Activated naive CD4-positive, alpha-beta T cell treated with anti-CD3 and anti-CD28 coated beads for 36 hours (primary cell): ENCODE measurements around the gene DST. TPM values are rescaled to one million over a fixed set of nuclear protein-coding genes. Genes with fewer than 3 reads are reported as not detected.
"Not testable (repeated sequence)": the region's sequence is repeated elsewhere in the genome, so short reads cannot be mapped to it uniquely, and the experiment has no call there.

Experiments used
- CTCF ChIA-PET: fragments of 350-600 bp; sonication (Branson Sonifier 250); formaldehyde crosslinking; loops from one replicate; lab custom pipeline; 2021; ENCODE audit warnings: antibody characterized with exemption; lab: Charles Lee
- DNase-seq: peaks from one replicate; pipeline ENCODE4 v3.0.0-alpha.2; 2020
- H3K27ac Mint-ChIP-seq: one replicate; pipeline ENCODE4 v1.8.0; 2021; ENCODE audit warnings: mild to moderate bottlenecking, mixed read lengths
- H3K27me3 Mint-ChIP-seq: one replicate; pipeline ENCODE4 v1.8.0; 2021; ENCODE audit warnings: low read depth, mixed read lengths
- H3K36me3 Mint-ChIP-seq: one replicate; pipeline ENCODE4 v1.8.0; 2021; ENCODE audit warnings: low read depth, mixed read lengths
- H3K4me1 Mint-ChIP-seq: one replicate; pipeline ENCODE4 v1.8.0; 2021; ENCODE audit warnings: low read depth, mixed read lengths
- H3K4me3 Mint-ChIP-seq: one replicate; pipeline ENCODE4 v1.8.0; 2021; ENCODE audit warnings: mild to moderate bottlenecking, moderate library complexity, mixed read lengths
- H3K9me3 Mint-ChIP-seq: one replicate; pipeline ENCODE4 v1.8.0; 2021; ENCODE audit warnings: mixed read lengths
- intact Hi-C: fragments of 100-400 bp; cut with micrococcal nuclease; formaldehyde crosslinking; loops from one replicate; pipeline ENCODE4 v1.15.1; 2023
- total RNA-seq, 2 experiments: library from RNA; stranded (reverse); gene quantifications; one replicate each; pipeline ENCODE4 v1.2.3, GENCODE V29; 2021

Gene DST
- total RNA-seq, 2 experiments from 2014 or later: 5.2 to 5.8 TPM

- Mint-ChIP-seq H3K27ac (no peak overlapping the region), H3K4me1 (no peaks in the 10 kb centered on the region), H3K36me3 (no peaks in the 10 kb centered on the region), H3K4me3 (no peak overlapping the region), H3K27me3 (peaks cover 2% of the 10 kb centered on the region), H3K9me3 (no peaks in the 10 kb centered on the region)
- intact Hi-C loops: no loop called here
- no peak for DNase-seq
- CTCF ChIA-PET: no interaction called here
Measured at GRCh38 chr6:56684342-56685101, 41.8 kb upstream of the DST start.

GRCh38 chr6:56683882-56684281 lies 41.2 kb upstream of the DST start:
- CTCF ChIA-PET: no interaction called here
- H3K27me3 Mint-ChIP-seq: peaks cover 2% of the 10 kb centered on the region
- intact Hi-C loops: no loop called here
- no peak for DNase-seq
- no peaks in the 10 kb centered on the region for H3K36me3 Mint-ChIP-seq
- no peaks in the 10 kb centered on the region for H3K4me1 Mint-ChIP-seq
- H3K27ac Mint-ChIP-seq: no peak overlapping the region
- H3K4me3 Mint-ChIP-seq: no peak overlapping the region
- no peaks in the 10 kb centered on the region for H3K9me3 Mint-ChIP-seq

- Mint-ChIP-seq H3K4me1 (no peaks in the 10 kb centered on the region), H3K36me3 (no peaks in the 10 kb centered on the region), H3K9me3 (no peaks in the 10 kb centered on the region), H3K4me3 (no peak overlapping the region), H3K27me3 (peaks cover 2% of the 10 kb centered on the region), H3K27ac (no peak overlapping the region)
- intact Hi-C loops: no loop called here
- no peak for DNase-seq
- CTCF ChIA-PET: interaction anchor here (0.7 kb wide), 1 partner anchor 778 kb away, joined by 4 read pairs; no protein-coding TSS in a partner anchor
Measured at GRCh38 chr6:56682635-56683034, 39.9 kb upstream of the DST start.

GRCh38 chr6:56677559-56677958 lies 34.9 kb upstream of the DST start:
- Mint-ChIP-seq H3K36me3 (no peaks in the 10 kb centered on the region), H3K27me3 (peaks cover 4% of the 10 kb centered on the region), H3K9me3 (no peaks in the 10 kb centered on the region), H3K27ac (no peak overlapping the region), H3K4me1 (no peaks in the 10 kb centered on the region), H3K4me3 (no peak overlapping the region)
- no peak for DNase-seq
- intact Hi-C loops: no loop called here
- CTCF ChIA-PET: interaction anchor here (1.1 kb wide), 1 partner anchor 32 kb away, joined by 3 read pairs; no protein-coding TSS in a partner anchor

GRCh38 chr6:56671651-56672461 lies 29.2 kb upstream of the DST start:
- H3K27ac Mint-ChIP-seq: no peak overlapping the region
- H3K36me3 Mint-ChIP-seq: no peaks in the 10 kb centered on the region
- intact Hi-C loops: loop anchor here (2.0 kb wide), 1 partner anchor 35 kb away; no protein-coding TSS in a partner anchor
- CTCF ChIA-PET: interaction anchor here (0.7 kb wide), 1 partner anchor 19 kb away, joined by 4 read pairs; no protein-coding TSS in a partner anchor
- no peak for DNase-seq
- peaks cover 2% of the 10 kb centered on the region for H3K4me1 Mint-ChIP-seq
- H3K4me3 Mint-ChIP-seq: no peak overlapping the region
- no peaks in the 10 kb centered on the region for H3K9me3 Mint-ChIP-seq
- peaks cover 12% of the 10 kb centered on the region for H3K27me3 Mint-ChIP-seq

- no peak for DNase-seq
- intact Hi-C loops: loop anchor here (2.0 kb wide), 1 partner anchor 34 kb away; no protein-coding TSS in a partner anchor
- Mint-ChIP-seq H3K9me3 (no peaks in the 10 kb centered on the region), H3K27me3 (peaks cover 10% of the 10 kb centered on the region), H3K4me1 (peaks cover 2% of the 10 kb centered on the region), H3K36me3 (no peaks in the 10 kb centered on the region), H3K27ac (no peak overlapping the region), H3K4me3 (no peak overlapping the region)
- CTCF ChIA-PET: interaction anchor here (0.7 to 1.0 kb wide), 2 partner anchors 19 to 39 kb away, joined by 3 to 4 read pairs; no protein-coding TSS in a partner anchor
Measured at GRCh38 chr6:56671160-56671559, 28.5 kb upstream of the DST start.

- peaks cover 15% of the 10 kb centered on the region for H3K27me3 Mint-ChIP-seq
- no peak overlapping the region for H3K27ac Mint-ChIP-seq
- CTCF ChIA-PET: interaction anchor here (0.6 kb wide), 2 partner anchors 43 to 180 kb away, joined by 3 to 4 read pairs; no protein-coding TSS in a partner anchor
- intact Hi-C loops: no loop called here
- DNase-seq: no peak
- no peaks in the 10 kb centered on the region for H3K9me3 Mint-ChIP-seq
- H3K4me3 Mint-ChIP-seq: no peak overlapping the region
- peaks cover 2% of the 10 kb centered on the region for H3K4me1 Mint-ChIP-seq
- no peaks in the 10 kb centered on the region for H3K36me3 Mint-ChIP-seq
Measured at GRCh38 chr6:56669041-56669440, 26.4 kb upstream of the DST start.

- H3K27me3 Mint-ChIP-seq: peaks cover 15% of the 10 kb centered on the region
- H3K27ac Mint-ChIP-seq: no peak overlapping the region
- no peaks in the 10 kb centered on the region for H3K36me3 Mint-ChIP-seq
- CTCF ChIA-PET: interaction anchor here (0.6 kb wide), 1 partner anchor 42 kb away, joined by 3 read pairs; no protein-coding TSS in a partner anchor
- H3K4me1 Mint-ChIP-seq: peaks cover 2% of the 10 kb centered on the region
- no peak for DNase-seq
- no peak overlapping the region for H3K4me3 Mint-ChIP-seq
- H3K9me3 Mint-ChIP-seq: no peaks in the 10 kb centered on the region
- intact Hi-C loops: no loop called here
Measured at GRCh38 chr6:56668158-56668557, 25.5 kb upstream of the DST start.

- Mint-ChIP-seq H3K27ac (no peak overlapping the region), H3K9me3 (no peaks in the 10 kb centered on the region)
Measured at GRCh38 chr6:56667336-56667735, 24.6 kb upstream of the DST start.

GRCh38 chr6:56664029-56664428 lies 21.3 kb upstream of the DST start:
- intact Hi-C loops: no loop called here
- no peak overlapping the region for H3K27ac Mint-ChIP-seq
- H3K9me3 Mint-ChIP-seq: no peaks in the 10 kb centered on the region
- peaks cover 7% of the 10 kb centered on the region for H3K27me3 Mint-ChIP-seq
- H3K36me3 Mint-ChIP-seq: no peaks in the 10 kb centered on the region
- peaks cover 10% of the 10 kb centered on the region for H3K4me1 Mint-ChIP-seq
- DNase-seq: no peak
- CTCF ChIA-PET: no interaction called here
- no peak overlapping the region for H3K4me3 Mint-ChIP-seq

More at GRCh38 chr6:56667336-56667735, 24.6 kb upstream of the DST start:
- Mint-ChIP-seq H3K36me3 (no peaks in the 10 kb centered on the region), H3K4me1 (peaks cover 2% of the 10 kb centered on the region), H3K27me3 (peaks cover 11% of the 10 kb centered on the region), H3K4me3 (no peak overlapping the region)
- no peak for DNase-seq
- CTCF ChIA-PET: no interaction called here
- intact Hi-C loops: no loop called here

GRCh38 chr6:56663344-56663743 lies 20.7 kb upstream of the DST start:
- peaks cover 7% of the 10 kb centered on the region for H3K27me3 Mint-ChIP-seq
- intact Hi-C loops: no loop called here
- H3K27ac Mint-ChIP-seq: no peak overlapping the region
- peaks cover 10% of the 10 kb centered on the region for H3K4me1 Mint-ChIP-seq
- no peaks in the 10 kb centered on the region for H3K36me3 Mint-ChIP-seq
- H3K9me3 Mint-ChIP-seq: no peaks in the 10 kb centered on the region
- CTCF ChIA-PET: no interaction called here
- H3K4me3 Mint-ChIP-seq: no peak overlapping the region
- DNase-seq: no peak

- CTCF ChIA-PET, H3K4me3 Mint-ChIP-seq: not testable (repeated sequence)
Measured at GRCh38 chr6:56661338-56661737, 18.6 kb upstream of the DST start.

More at GRCh38 chr6:56661338-56661737, 18.6 kb upstream of the DST start:
- DNase-seq, H3K36me3 Mint-ChIP-seq, H3K9me3 Mint-ChIP-seq, intact Hi-C loops, H3K27ac Mint-ChIP-seq, H3K27me3 Mint-ChIP-seq: not testable (repeated sequence)
- H3K4me1 Mint-ChIP-seq: peaks cover 10% of the 10 kb centered on the region
